ENCODE data around the gene SLC35E1. TPM values are rescaled to one million over a fixed set of nuclear protein-coding genes. Genes with fewer than 3 reads are reported as not detected.

SLC35E1 gene
- total RNA-seq, 1 donor from 2014 or later: 21.6 TPM

DNA sequence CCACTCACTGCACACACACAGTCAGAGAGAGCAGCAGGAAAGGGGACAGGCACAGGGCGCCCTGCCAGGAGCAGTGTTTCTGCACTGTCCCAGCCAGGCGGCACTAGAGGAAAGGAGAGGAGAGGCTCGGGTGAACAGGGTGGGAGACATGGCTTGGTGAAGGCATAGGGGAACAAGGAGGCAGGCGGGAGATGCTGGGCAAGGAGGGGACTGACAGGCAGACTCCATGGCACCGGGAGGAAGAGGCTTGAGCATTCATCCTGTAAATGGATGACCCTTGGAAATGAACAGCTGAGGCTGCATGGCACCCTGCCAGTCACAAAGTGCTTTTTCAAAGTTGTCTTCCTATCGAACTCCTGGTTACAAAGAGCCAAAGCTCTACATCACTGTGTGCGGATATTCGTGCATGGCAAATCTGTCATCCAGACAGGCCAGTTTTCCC lies 33.4 kb upstream of the SLC35E1 start:
- H3K27me3 ChIP-seq: no peaks in the 10 kb centered on the region
- intact Hi-C loops (cut with DNase I): no loop called here
- peaks cover 53% of the 10 kb centered on the region for H3K4me1 ChIP-seq
- DNase-seq (ENCODE audit: extremely low spot score in 2 of 2): no peak
- no peaks in the 10 kb centered on the region for H3K36me3 ChIP-seq
- no peak overlapping the region for H3K4me3 ChIP-seq
- TF ChIP-seq POLR2A (IDR thresholded peaks at IDR 0.05) (no peak), POLR2AphosphoS5 (IDR thresholded peaks at IDR 0.05; ENCODE audit: insufficient read depth in 1 of 2, low read depth in 1 of 2) (no peak)
- TF ChIP-seq, protein P1, sequence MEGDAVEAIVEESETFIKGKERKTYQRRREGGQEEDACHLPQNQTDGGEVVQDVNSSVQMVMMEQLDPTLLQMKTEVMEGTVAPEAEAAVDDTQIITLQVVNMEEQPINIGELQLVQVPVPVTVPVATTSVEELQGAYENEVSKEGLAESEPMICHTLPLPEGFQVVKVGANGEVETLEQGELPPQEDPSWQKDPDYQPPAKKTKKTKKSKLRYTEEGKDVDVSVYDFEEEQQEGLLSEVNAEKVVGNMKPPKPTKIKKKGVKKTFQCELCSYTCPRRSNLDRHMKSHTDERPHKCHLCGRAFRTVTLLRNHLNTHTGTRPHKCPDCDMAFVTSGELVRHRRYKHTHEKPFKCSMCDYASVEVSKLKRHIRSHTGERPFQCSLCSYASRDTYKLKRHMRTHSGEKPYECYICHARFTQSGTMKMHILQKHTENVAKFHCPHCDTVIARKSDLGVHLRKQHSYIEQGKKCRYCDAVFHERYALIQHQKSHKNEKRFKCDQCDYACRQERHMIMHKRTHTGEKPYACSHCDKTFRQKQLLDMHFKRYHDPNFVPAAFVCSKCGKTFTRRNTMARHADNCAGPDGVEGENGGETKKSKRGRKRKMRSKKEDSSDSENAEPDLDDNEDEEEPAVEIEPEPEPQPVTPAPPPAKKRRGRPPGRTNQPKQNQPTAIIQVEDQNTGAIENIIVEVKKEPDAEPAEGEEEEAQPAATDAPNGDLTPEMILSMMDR (IDR thresholded peaks at IDR 0.05): no peak
- H3K27ac ChIP-seq: no peak overlapping the region
- H3K9me3 ChIP-seq: no peaks in the 10 kb centered on the region

DNA sequence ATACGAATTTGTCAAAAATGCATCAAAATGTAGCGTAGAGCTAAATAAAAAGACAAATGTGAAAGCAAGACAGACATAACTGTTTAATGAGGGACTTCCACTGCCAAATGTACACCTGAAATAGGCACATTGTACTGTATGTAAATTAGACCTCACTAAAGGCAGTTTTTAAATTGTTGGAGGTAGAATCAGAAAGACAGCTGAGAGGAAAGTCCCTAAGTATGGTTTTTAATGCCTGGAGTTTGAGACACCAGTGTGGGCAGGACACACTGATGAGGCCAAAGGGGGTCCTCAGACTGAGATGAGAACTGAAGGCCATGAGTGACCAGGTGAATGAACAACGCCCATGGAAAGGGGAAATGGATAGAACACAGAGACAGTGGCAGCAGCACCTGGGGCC lies 32.9 kb upstream of the SLC35E1 start:
- Histone ChIP-seq H3K4me3 (no peak overlapping the region), H3K9me3 (no peaks in the 10 kb centered on the region), H3K36me3 (no peaks in the 10 kb centered on the region), H3K27me3 (no peaks in the 10 kb centered on the region), H3K4me1 (peaks cover 51% of the 10 kb centered on the region), H3K27ac (no peak overlapping the region)
- no peak for DNase-seq (ENCODE audit: extremely low spot score in 2 of 2)
- no peak for TF ChIP-seq POLR2A (IDR thresholded peaks at IDR 0.05)
- no peak for TF ChIP-seq POLR2AphosphoS5 (IDR thresholded peaks at IDR 0.05; ENCODE audit: insufficient read depth in 1 of 2, low read depth in 1 of 2)
- TF ChIP-seq, protein P1 (IDR thresholded peaks at IDR 0.05): no peak
- intact Hi-C loops (cut with DNase I): no loop called here

DNA sequence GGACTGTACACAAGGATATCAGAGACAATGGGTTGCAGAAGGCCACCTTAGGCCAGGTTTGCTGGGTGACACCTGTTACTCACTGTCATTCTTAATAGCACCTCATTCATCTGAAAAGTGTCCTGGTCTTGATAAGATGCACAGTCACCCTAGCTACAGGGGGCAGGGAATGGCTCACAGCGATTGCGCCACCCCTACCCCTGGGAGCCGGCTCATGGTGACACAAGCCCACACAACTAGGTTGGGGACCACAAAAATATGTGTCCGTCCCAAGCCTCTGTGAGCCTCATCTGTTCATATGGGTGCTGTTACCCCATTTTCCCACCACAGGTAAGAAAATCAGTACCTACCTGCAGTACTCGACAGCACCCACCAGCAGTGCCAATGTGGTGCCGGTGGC lies 32.4 kb upstream of the SLC35E1 start:
- no peaks in the 10 kb centered on the region for H3K9me3 ChIP-seq
- H3K4me1 ChIP-seq: peaks cover 51% of the 10 kb centered on the region
- H3K27me3 ChIP-seq: no peaks in the 10 kb centered on the region
- H3K27ac ChIP-seq: no peak overlapping the region
- H3K36me3 ChIP-seq: no peaks in the 10 kb centered on the region
- H3K4me3 ChIP-seq: no peak overlapping the region
- TF ChIP-seq POLR2AphosphoS5 (IDR thresholded peaks at IDR 0.05; ENCODE audit: insufficient read depth in 1 of 2, low read depth in 1 of 2): no peak
- DNase-seq (ENCODE audit: extremely low spot score in 2 of 2): no peak
- intact Hi-C loops (cut with DNase I): no loop called here

DNA sequence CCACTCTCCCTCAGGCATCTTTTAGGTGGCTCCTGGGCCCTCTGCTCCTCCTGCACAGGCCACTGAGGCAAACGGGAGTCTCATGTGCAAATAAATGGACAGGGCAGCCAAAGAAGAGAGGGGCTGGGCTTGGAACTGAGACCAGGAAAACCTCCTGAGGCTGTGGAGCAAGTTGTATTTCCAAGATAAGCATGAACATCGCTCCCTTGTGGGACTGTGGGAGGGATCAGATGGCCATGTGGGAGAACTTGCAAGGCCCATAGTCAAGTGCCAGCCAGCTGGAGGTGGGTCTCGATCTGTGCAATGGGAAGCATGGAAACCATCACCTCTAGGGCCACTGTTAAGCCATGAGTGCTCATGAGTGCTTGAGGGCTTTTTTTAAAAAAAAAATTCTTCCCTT lies 30.9 kb upstream of the SLC35E1 start:
- Histone ChIP-seq H3K36me3 (no peaks in the 10 kb centered on the region), H3K27me3 (no peaks in the 10 kb centered on the region), H3K4me1 (peaks cover 50% of the 10 kb centered on the region), H3K27ac (no peak overlapping the region), H3K9me3 (no peaks in the 10 kb centered on the region), H3K4me3 (no peak overlapping the region)
- intact Hi-C loops (cut with DNase I): no loop called here
- no peak for DNase-seq (ENCODE audit: extremely low spot score in 2 of 2)
- TF ChIP-seq POLR2A (IDR thresholded peaks at IDR 0.05): no peak
- TF ChIP-seq POLR2AphosphoS5 (IDR thresholded peaks at IDR 0.05; ENCODE audit: insufficient read depth in 1 of 2, low read depth in 1 of 2): no peak
- TF ChIP-seq, protein P1 (IDR thresholded peaks at IDR 0.05): no peak

DNA sequence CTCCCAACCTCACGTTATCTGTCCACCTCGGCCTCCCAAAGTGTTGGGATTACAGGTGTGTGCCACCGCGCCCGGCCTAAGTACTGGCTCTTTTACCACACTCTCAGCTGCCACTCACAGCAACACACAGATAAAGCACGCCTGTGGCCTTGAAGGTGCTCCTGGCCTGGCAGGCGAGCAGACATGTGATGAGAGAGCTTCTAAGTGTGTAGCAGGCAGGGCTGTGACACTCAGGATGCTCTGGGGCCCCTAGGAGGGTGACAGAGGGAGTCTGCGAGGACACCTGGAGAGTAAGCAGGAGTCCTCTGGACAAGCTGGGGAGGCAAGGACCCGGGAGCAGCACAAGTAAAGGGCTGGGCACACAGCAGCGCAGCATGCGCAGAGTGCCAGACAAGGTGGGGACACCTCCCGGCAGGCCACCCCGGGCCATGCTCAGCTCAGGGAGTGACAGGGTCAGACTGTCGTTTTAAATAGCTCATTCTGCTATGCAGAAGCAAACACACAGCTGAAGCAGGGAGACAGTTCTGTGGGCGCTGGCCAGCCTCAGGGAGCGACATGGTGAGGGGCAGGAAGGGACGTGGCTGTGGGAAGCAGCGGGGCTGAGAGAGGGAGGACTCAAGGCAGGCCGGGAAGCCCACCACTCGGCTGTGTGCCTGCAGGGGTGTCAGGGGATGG lies 29.3 kb upstream of the SLC35E1 start:
- H3K27me3 ChIP-seq: no peaks in the 10 kb centered on the region
- peaks cover 42% of the 10 kb centered on the region for H3K4me1 ChIP-seq
- no peaks in the 10 kb centered on the region for H3K36me3 ChIP-seq
- no peak for DNase-seq (ENCODE audit: extremely low spot score in 2 of 2)
- no peak for TF ChIP-seq POLR2A (IDR thresholded peaks at IDR 0.05)
- TF ChIP-seq, protein P1 (IDR thresholded peaks at IDR 0.05): no peak
- no peak for TF ChIP-seq POLR2AphosphoS5 (IDR thresholded peaks at IDR 0.05; ENCODE audit: insufficient read depth in 1 of 2, low read depth in 1 of 2)
- intact Hi-C loops (cut with DNase I): no loop called here
- no peak overlapping the region for H3K4me3 ChIP-seq
- H3K27ac ChIP-seq: no peak overlapping the region
- no peaks in the 10 kb centered on the region for H3K9me3 ChIP-seq

Measured in vagina (tissue), 2 donors.